K562 (cell line): ENCODE measurements around the gene ATP8B2. TPM values are rescaled to one million over a fixed set of nuclear protein-coding genes. Genes with fewer than 3 reads are reported as not detected.

ENCODE experiments used
- ATAC-seq: fragments of 200-7000 bp; cut with Tn5 transposase; 3 replicates; pipeline ENCODE4 v1.9.1; 2020; ENCODE audit warnings: moderate library complexity
- BruUV-seq: library from RNA; stranded (reverse); fragments of 400-500 nt; replicated peaks from 2 replicates; lab custom pipeline; 2021; lab: Mats Ljungman, UMichigan
- CTCF ChIA-PET: fragments of 300-600 bp; formaldehyde crosslinking; extraction: SDS; loops from one replicate; lab custom pipeline; 2021; ENCODE audit warnings: low intra/inter-chr PET ratio; lab: Yijun Ruan, JAX
- POLR2A ChIA-PET: fragments of 300-600, 350-650 bp; sonication (Branson Sonifier 250); formaldehyde crosslinking; extraction: SDS; loops from one replicate; lab custom pipeline; 2021; ENCODE audit warnings: antibody characterized with exemption, inconsistent platforms; lab: Yijun Ruan, JAX
- DNase-seq, 4 experiments: peaks; one replicate each; pipeline versions ENCODE4 v3.0.0 to v3.0.0-alpha.2; 2011 to 2018; ENCODE audit warnings: low spot score in 3 of 4, mixed read lengths in 3 of 4; ENCODE audit errors: extremely low read depth in 1 of 4
- FAIRE-seq: peaks from 2 replicates; lab custom pipeline; 2011; peaks lifted over from hg19 to GRCh38; lab: Jason Lieb, UNC
- H2AFZ ChIP-seq: 2 replicates; pipeline ENCODE4 v1.6.0; 2011; ENCODE audit warnings: low read depth, low read length, control low read depth, inconsistent platforms
- H3K27ac ChIP-seq: fragments of 200-600 bp; 3 replicates; pipeline ENCODE4 v1.8.0; 2011; ENCODE audit warnings: low read depth, mild to moderate bottlenecking, control low read depth, inconsistent platforms, low read length, moderate library complexity, mixed read lengths; ENCODE audit errors: extremely low read depth
- H3K27me3 ChIP-seq, 2 experiments: fragments of 300-600 bp in 1 of 2; 2 replicates in 1 of 2; 3 replicates in 1 of 2; pipeline versions ENCODE4 v1.6.0 to v1.8.0; 2011; ENCODE audit warnings: inconsistent platforms in 2 of 2, low read length in 2 of 2, mild to moderate bottlenecking in 1 of 2, mixed read lengths in 1 of 2, moderate library complexity in 1 of 2; ENCODE audit not compliant: control insufficient read depth in 2 of 2, insufficient read depth in 2 of 2
- H3K36me3 ChIP-seq: fragments of 300-600 bp; 3 replicates; pipeline ENCODE4 v1.8.0; 2011; ENCODE audit warnings: mild to moderate bottlenecking, low read length, inconsistent platforms; ENCODE audit not compliant: control insufficient read depth, insufficient read depth
- H3K4me1 ChIP-seq, 2 experiments: fragments of 200-600 bp in 1 of 2; replicated peaks in 1 of 2; 2 replicates in 1 of 2; 3 replicates in 1 of 2; pipeline versions ENCODE4 v1.5.1 to v1.8.0; 2011; ENCODE audit warnings: inconsistent platforms in 2 of 2, low read length in 2 of 2, mild to moderate bottlenecking in 1 of 2, mixed read lengths in 1 of 2, moderate library complexity in 1 of 2; ENCODE audit not compliant: control insufficient read depth in 2 of 2, insufficient read depth in 2 of 2
- H3K4me2 ChIP-seq: 2 replicates; pipeline ENCODE4 v1.6.1; 2011; ENCODE audit warnings: low read length, control low read depth, inconsistent platforms, mixed read lengths; ENCODE audit not compliant: insufficient read depth
- H3K4me3 ChIP-seq: fragments of 200-600 bp; sonication (generic), shearing (Covaris generic); 2 replicates; pipeline ENCODE4 v1.5.1; 2016; ENCODE audit warnings: control low read depth, inconsistent platforms
- H3K79me2 ChIP-seq: fragments of 200-600 bp; 3 replicates; pipeline ENCODE4 v1.8.0; 2011; ENCODE audit warnings: low read length, inconsistent platforms; ENCODE audit not compliant: control insufficient read depth, insufficient read depth
- H3K9ac ChIP-seq, 2 experiments: 2 replicates each; pipeline versions ENCODE4 v1.6.0 to v1.6.1; 2011; ENCODE audit warnings: low read depth in 2 of 2, low read length in 2 of 2, control low read depth in 1 of 2, inconsistent platforms in 1 of 2, mild to moderate bottlenecking in 1 of 2, mixed read lengths in 1 of 2; ENCODE audit not compliant: insufficient read depth in 1 of 2
- H3K9me1 ChIP-seq: one replicate; pipeline ENCODE4 v1.6.0; 2011; ENCODE audit warnings: inconsistent platforms, mild to moderate bottlenecking, low read length, moderate library complexity; ENCODE audit not compliant: control insufficient read depth, insufficient read depth
- H3K9me3 ChIP-seq: replicated peaks from 2 replicates; pipeline ENCODE4 v1.5.1; 2011; ENCODE audit warnings: low read depth, low read length, inconsistent platforms; ENCODE audit not compliant: control insufficient read depth, insufficient read depth
- H4K20me1 ChIP-seq: replicated peaks from 2 replicates; pipeline ENCODE4 v1.6.1; 2011; ENCODE audit warnings: low read length, inconsistent platforms, mixed read lengths; ENCODE audit not compliant: control insufficient read depth, insufficient read depth
- ARID2 ChIP-seq: fragments of 450-650 bp; IDR thresholded peaks from 2 replicates; pipeline ENCODE4 v1.6.1; 2017; ENCODE audit warnings: antibody characterized with exemption, mild to moderate bottlenecking
- BCOR ChIP-seq: fragments of 450-650 bp; IDR thresholded peaks from 2 replicates; pipeline ENCODE4 v1.6.1; 2016
- CHAMP1 ChIP-seq: fragments of 450-650 bp; IDR thresholded peaks from 2 replicates; pipeline ENCODE4 v1.6.1; 2016; ENCODE audit warnings: mild to moderate bottlenecking
- DEAF1 ChIP-seq: fragments of 450-650 bp; formaldehyde crosslinking; IDR thresholded peaks from 2 replicates; pipeline ENCODE4 v1.4.0; 2020; ENCODE audit warnings: mild to moderate bottlenecking, moderate library complexity
- DLX4 ChIP-seq: fragments of 250-450 bp; sonication (Bioruptor Pico); IDR thresholded peaks from 2 replicates; pipeline ENCODE4 v1.6.1; 2021; ENCODE audit warnings: mild to moderate bottlenecking
- MAZ ChIP-seq, 2 experiments: fragments of 450-650 bp in 1 of 2; sonication (generic) in 1 of 2; formaldehyde crosslinking; IDR thresholded peaks in 1 of 2; conservative IDR thresholded peaks in 1 of 2; 2 replicates each; pipeline versions ENCODE4 v1.4.0 to v1.5.0; 2020; ENCODE audit warnings: mild to moderate bottlenecking in 1 of 2, missing genetic modification reagents in 1 of 2
- MTA1 ChIP-seq: fragments of 450-650 bp; IDR thresholded peaks from 2 replicates; pipeline ENCODE4 v1.6.1; 2017; ENCODE audit warnings: borderline replicate concordance
- POLR2AphosphoS2 ChIP-seq: IDR thresholded peaks from 2 replicates; pipeline ENCODE4 v1.6.1; 2012; ENCODE audit warnings: low read length, improper control_type of control experiment
- RBM25 ChIP-seq: fragments of 200-400 bp; formaldehyde crosslinking; IDR thresholded peaks from 2 replicates; pipeline ENCODE4 v1.6.1; 2018; ENCODE audit warnings: low read length, low read depth, moderate library complexity; ENCODE audit not compliant: severe bottlenecking
- STAG1 ChIP-seq: sonication (generic); formaldehyde crosslinking; IDR thresholded peaks from 2 replicates; pipeline ENCODE4 v1.5.0; 2020; ENCODE audit warnings: missing genetic modification reagents, borderline replicate concordance
- ZBTB43 ChIP-seq: sonication (generic); formaldehyde crosslinking; IDR thresholded peaks from 2 replicates; pipeline ENCODE4 v1.8.0; 2023; ENCODE audit warnings: mild to moderate bottlenecking, missing genetic modification reagents
- ZNF263 ChIP-seq: sonication (generic); formaldehyde crosslinking; IDR thresholded peaks from 2 replicates; pipeline ENCODE4 v1.8.0; 2022; ENCODE audit warnings: mild to moderate bottlenecking, missing genetic modification reagents, borderline replicate concordance
- WGBS: fragments of 100-300 bp; shearing (Covaris generic); methylation state at CpG from one replicate; pipeline ENCODE4 v1.1.6; 2016; ENCODE audit warnings: low coverage, mixed read lengths; ENCODE audit not compliant: insufficient coverage; ENCODE audit errors: missing lambda C conversion rate; 5-methylcytosine and 5-hydroxymethylcytosine counted together
- in situ Hi-C: fragments of 300-500 bp; cut with MboI; formaldehyde crosslinking; loops from 4 replicates; pipeline ENCODE4 v1.15.0; 2018; ENCODE audit warnings: inconsistent platforms, mixed read lengths
- intact Hi-C: fragments of 100-400 bp; cut with micrococcal nuclease; formaldehyde crosslinking; loops from 2 replicates; pipeline ENCODE4 v1.14.2; 2022
- polyA plus RNA-seq, 8 experiments: library from polyadenylated mRNA; depleted of rRNA in 4 of 8; stranded (reverse) in 5 of 8; unstranded in 3 of 8; fragments of >200 nt; fragmentation: Nextera tagmentation in 2 of 8; fragmentation: Illumina TruSeq in 1 of 8; extraction: Ambion mirVana in 2 of 8; extraction: Trizol in 1 of 8; gene quantifications; 2 replicates each; pipeline versions ENCODE4 v1.2.1 to v1.2.3, GENCODE V29; 2011 to 2014; ENCODE audit warnings: inconsistent platforms in 1 of 8, missing spikeins in 1 of 8
- total RNA-seq, 7 experiments: library from RNA; depleted of rRNA in 6 of 7; stranded (reverse); fragments of >200 nt in 6 of 7; fragmentation: Illumina TruSeq in 2 of 7; extraction: Trizol in 2 of 7; gene quantifications; 2 replicates each; pipeline versions ENCODE4 v1.2.1 to v1.2.3, GENCODE V29; 2011 to 2021; ENCODE audit warnings: low replicate concordance in 1 of 7

ATP8B2 gene
- total and polyA plus RNA-seq, 9 of the 15 experiments (the other 6 are each of a cell fraction or from before 2014, with no cell fraction given), result 0.27 to 33.2 (median 18.4) TPM

- TF ChIP-seq DEAF1 (CRISPR knock-in tag), result no peak; the same call in 1 of the 2 replicates
- no peak for TF ChIP-seq DLX4
- TF ChIP-seq MTA1, result peak; percentile 61; the same call in 1 of the 2 replicates
These were observed at the start of gene ATP8B2 (continued) for GRCh38 chr1:154324669-154325582.

- no peak overlapping the region for H3K27ac ChIP-seq
- H3K4me3 ChIP-seq, result no peak overlapping the region
- no peak overlapping the region for H3K4me2 ChIP-seq
- peaks cover 5% of the 10 kb centered on the region for H3K9me1 ChIP-seq
- H3K9ac ChIP-seq, result no peak overlapping the region
- H3K27me3 ChIP-seq, result no peaks in the 10 kb centered on the region; a peak in 1 of 5 replicates
- DNase-seq, result peak in 1 of 4 experiments; percentile 65
- WGBS, result 73% methylated on average over 6 of the region's 7 CpGs
- intact Hi-C loops (loop anchor here (1.0 to 10.0 kb wide), 2 partner anchors 59 to 188 kb away; no protein-coding TSS in a partner anchor), in situ Hi-C loops (loop anchor here (5.0 kb wide), 1 partner anchor 61 kb away; no protein-coding TSS in a partner anchor)
- ChIA-PET POLR2A (interaction anchor here (1.1 kb wide), 1 partner anchor 58 kb away, joined by 4 read pairs; no protein-coding TSS in a partner anchor), CTCF (interaction anchor here (0.5 to 1.4 kb wide), 5 partner anchors 58 to 203 kb away, joined by 3 to 5 read pairs (median 3); no protein-coding TSS in a partner anchor)
- no peaks in the 10 kb centered on the region for H4K20me1 ChIP-seq
- peak; percentile 35 for ATAC-seq
- H3K9me3 ChIP-seq, result no peaks in the 10 kb centered on the region
- BruUV-seq, result no TSS peak
- FAIRE-seq, result peak; percentile 19
- H3K4me1 ChIP-seq, result peaks cover 3 to 5% of the 10 kb centered on the region in 2 experiments; a peak in 4 of 5 replicates
- peaks cover 17% of the 10 kb centered on the region for H3K79me2 ChIP-seq
- no peak overlapping the region for H2AFZ ChIP-seq
- peaks cover 24% of the 10 kb centered on the region; the same call in 2 of the 3 replicates for H3K36me3 ChIP-seq
- TF ChIP-seq ZBTB43 (CRISPR knock-in tag), result no peak
- TF ChIP-seq POLR2AphosphoS2, result 0 out of 2 replicates have a peak, but pooled peaks have one; percentile 41
- 0 out of 2 replicates have a peak, but pooled peaks have one; percentile 15 for TF ChIP-seq BCOR
- peak; percentile 67 for TF ChIP-seq RBM25
- peak; percentile 58; the same call in 1 of the 2 replicates for TF ChIP-seq STAG1
- TF ChIP-seq ARID2, result peak; percentile 66; the same call in 1 of the 2 replicates
- TF ChIP-seq ZNF263 (CRISPR knock-in tag), result peak; percentile 82
- 0 out of 4 replicates have a peak, but pooled peaks of 1 of the 2 experiments have one; percentile 29 for TF ChIP-seq MAZ (CRISPR knock-in tag; conservative IDR thresholded peaks at IDR 0.05 in 1 of 2, IDR thresholded peaks at IDR 0.05 in 1 of 2)
- TF ChIP-seq CHAMP1, result peak; percentile 55; the same call in 1 of the 2 replicates
These were observed 48.5 kb upstream of the ATP8B2 start for GRCh38 chr1:154276797-154277196.
